HG03565 (cell line): ENCODE measurements around the gene ERG28.

Experiments
- ATAC-seq: cut with Tn5 transposase; IDR thresholded peaks from one replicate; pipeline ENCODE4 v1.9.1; 2021; ENCODE audit warnings: mild to moderate bottlenecking, moderate library complexity; ENCODE audit not compliant: unreplicated experiment

The ERG28 gene

GRCh38 chr14:75660238-75660629 lies 442 bp downstream of the ERG28 start:
- ATAC-seq = no peak

- ATAC-seq = no peak
Measured at GRCh38 chr14:75658957-75659356, 1.7 kb downstream of the ERG28 start.

- no peak for ATAC-seq
Measured at GRCh38 chr14:75657331-75657730, 3.3 kb downstream of the ERG28 start.

DNA sequence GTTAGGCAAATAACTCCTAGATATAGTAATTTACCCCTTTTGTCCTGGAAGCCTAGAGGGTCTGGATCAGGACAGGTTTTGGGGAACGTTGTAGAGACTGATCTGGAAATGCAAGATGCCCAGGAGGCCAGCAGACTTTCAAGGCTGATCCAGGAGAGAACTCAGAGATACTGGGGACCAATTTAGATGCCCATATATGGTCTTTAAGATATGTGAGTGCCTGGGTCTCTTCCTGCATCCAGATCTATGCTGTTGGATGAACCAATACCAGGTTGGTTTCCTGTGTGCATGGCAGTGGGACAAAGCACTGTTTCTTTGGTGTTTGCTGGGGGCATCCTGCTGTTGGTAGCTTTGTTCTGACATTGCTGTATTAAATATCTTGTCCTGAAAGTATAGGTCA lies 5.4 kb downstream of the ERG28 start:
- ATAC-seq = no peak

- peak; percentile 49 for ATAC-seq
Measured at GRCh38 chr14:75654127-75654732, 6.4 kb downstream of the ERG28 start.

GRCh38 chr14:75653563-75653962 lies 7.1 kb downstream of the ERG28 start:
- ATAC-seq = no peak

- no peak for ATAC-seq
Measured at GRCh38 chr14:75650253-75651058, 10.2 kb downstream of the ERG28 start.

DNA sequence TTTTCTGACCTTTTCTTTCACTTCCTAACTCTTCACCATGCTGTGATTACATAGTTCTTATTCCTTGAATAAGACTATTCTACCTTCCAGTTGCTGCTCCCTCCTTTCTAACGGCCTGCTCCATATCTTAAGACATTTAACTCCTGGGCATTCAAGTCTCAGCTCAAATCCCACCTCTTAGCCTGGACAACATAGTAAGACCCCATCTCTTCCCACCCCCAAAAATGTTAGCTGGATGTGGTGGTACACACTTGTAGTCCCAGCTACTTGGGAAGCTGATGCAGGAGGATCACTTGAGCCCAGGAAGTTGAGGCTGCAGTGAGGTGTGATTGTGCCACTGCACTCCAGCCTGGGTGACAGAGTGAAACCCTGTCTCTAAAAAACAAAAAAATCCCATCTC lies 10.9 kb downstream of the ERG28 start:
- ATAC-seq = no peak

GRCh38 chr14:75649337-75649736 lies 11.3 kb downstream of the ERG28 start:
- ATAC-seq = no peak

- ATAC-seq = no peak
Measured at GRCh38 chr14:75648066-75648838, 12.4 kb downstream of the ERG28 start.

- ATAC-seq = no peak
Measured at GRCh38 chr14:75647640-75648039, 13.0 kb downstream of the ERG28 start.

DNA sequence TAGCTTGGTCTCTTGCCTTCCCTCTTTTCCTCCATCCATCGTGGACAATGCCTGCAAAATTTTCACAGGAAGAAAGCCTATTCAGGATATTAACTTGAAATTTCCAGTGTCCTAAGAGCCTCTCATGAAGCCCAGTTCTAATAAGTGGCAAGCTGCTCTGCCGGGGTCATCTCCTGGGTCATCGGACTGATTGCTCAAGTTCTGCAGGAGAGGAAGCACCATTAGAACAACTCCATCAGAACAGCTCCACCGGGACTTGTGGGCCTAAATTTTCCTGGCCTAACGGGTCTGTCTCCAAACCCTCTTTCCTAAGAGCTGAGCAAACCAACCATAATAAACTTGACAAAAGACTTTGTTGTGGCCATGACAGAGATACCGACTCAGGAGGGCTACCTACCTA lies 13.9 kb downstream of the ERG28 start:
- ATAC-seq = no peak

GRCh38 chr14:75645056-75645455 lies 15.6 kb downstream of the ERG28 start:
- no peak for ATAC-seq

- ATAC-seq = no peak
Measured at GRCh38 chr14:75643985-75644384, 16.7 kb downstream of the ERG28 start.

- no peak for ATAC-seq
Measured at GRCh38 chr14:75640876-75641275, 19.8 kb downstream of the ERG28 start.

GRCh38 chr14:75636100-75636692 lies 24.5 kb downstream of the ERG28 start:
- no peak for ATAC-seq

DNA sequence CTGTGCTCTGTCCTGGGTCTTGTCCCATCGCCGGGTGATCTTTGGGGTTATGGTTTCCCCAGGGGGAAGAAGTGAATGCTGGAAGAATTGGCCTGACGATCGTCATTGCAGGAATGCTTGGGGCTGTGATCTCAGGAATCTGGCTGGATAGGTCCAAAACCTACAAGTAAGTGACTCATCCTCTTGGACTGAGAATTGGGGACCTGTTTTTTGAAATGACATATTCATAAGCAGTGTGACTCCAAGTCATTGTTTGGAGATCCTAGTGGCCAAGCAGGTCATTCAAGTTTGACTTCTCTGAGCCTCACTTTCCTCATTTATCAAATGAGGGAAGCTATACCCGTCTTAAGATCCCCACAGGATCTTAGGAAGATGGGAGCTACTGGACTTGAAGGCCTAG lies 25.8 kb downstream of the ERG28 start:
- ATAC-seq = no peak

DNA sequence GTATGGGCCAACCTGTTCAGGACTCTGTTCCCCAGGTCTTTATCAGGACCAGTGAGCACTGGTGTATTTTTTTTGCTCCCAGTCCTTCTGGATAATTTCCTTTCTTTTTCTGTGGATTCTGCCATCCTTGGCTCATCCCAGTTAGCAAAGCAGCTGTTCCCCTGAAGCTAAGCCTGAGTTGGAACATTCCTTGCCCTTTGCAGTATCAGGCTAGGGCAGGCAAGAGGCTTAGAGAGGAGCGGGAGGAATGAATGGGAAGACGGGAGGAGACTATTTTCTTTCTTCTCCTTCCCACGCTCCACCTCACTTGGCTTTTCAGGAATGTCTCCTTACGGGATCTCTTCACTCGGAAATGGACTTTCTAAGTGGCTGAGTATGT lies 29.2 kb downstream of the ERG28 start:
- ATAC-seq = no peak

- ATAC-seq = no peak
Measured at GRCh38 chr14:75630695-75631452, 29.8 kb downstream of the ERG28 start.

GRCh38 chr14:75628816-75629215 lies 31.9 kb downstream of the ERG28 start:
- ATAC-seq = no peak

GRCh38 chr14:75627406-75627805 lies 33.3 kb downstream of the ERG28 start:
- ATAC-seq = no peak
